Esophagus muscularis mucosa (tissue), 4 donors: ENCODE data around the gene ANTXRL.

Source experiments
- CTCF ChIP-seq, 3 experiments: fragments of 200-600 bp in 2 of 3; fragments of 450-650 bp in 1 of 3; sonication (generic) in 2 of 3; IDR thresholded peaks; one replicate each; pipeline ENCODE4 v1.5.1; 2017 to 2019; ENCODE audit warnings: antibody characterized with exemption in 3 of 3, mild to moderate bottlenecking in 2 of 3, moderate library complexity in 1 of 3
- EP300 ChIP-seq: sonication (generic); formaldehyde crosslinking; IDR thresholded peaks from one replicate; pipeline ENCODE4 v1.6.1; 2017; ENCODE audit warnings: antibody characterized with exemption
- POLR2A ChIP-seq: fragments of 450-650 bp; IDR thresholded peaks from one replicate; pipeline ENCODE4 v1.6.1; 2017; ENCODE audit warnings: antibody characterized with exemption, moderate library complexity, mild to moderate bottlenecking, low read depth
- POLR2AphosphoS5 ChIP-seq, 2 donors: sonication (generic); formaldehyde crosslinking; IDR thresholded peaks; one replicate each; pipeline ENCODE4 v1.6.1; 2017; ENCODE audit warnings: antibody characterized with exemption in 2 of 2

GRCh38 chr10:46299286-46299535 lies 12.4 kb downstream of the ANTXRL start:
- TF ChIP-seq CTCF (IDR thresholded peaks at IDR 0.05) (no peak), EP300 (no peak), POLR2A (no peak), POLR2AphosphoS5 (IDR thresholded peaks at IDR 0.05) (no peak)
